ENCODE results near the gene FAM193B.
"Not testable (repeated sequence)": the region's sequence is repeated elsewhere in the genome, so short reads cannot be mapped to it uniquely, and the experiment has no call there.

FAM193B gene

GRCh38 chr5:177575488-177575887, 21.1 kb upstream of the FAM193B start:
- no peak for DNase-seq

DNA sequence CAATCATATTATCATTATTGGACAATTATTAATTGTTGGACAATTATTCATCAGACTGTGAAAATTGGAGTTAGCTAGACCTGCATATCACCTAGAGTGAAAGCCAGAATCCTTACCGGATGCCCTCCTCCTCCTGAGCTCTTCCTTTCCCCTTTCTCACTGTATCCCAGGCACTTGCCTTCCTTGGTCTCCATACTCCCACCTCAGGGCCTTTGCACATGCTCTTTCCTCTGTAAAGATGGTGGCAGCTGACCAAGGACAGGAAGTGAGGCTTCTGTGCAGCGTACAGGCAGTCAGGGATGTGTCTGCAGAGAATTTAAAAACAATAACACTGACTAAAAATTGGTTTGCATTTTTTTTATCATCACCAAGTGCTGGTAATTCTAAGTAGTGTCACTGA, 15.5 kb upstream of the FAM193B start:
- no peak for DNase-seq

- no peak for DNase-seq
These were observed 14.0 kb upstream of the FAM193B start for GRCh38 chr5:177568326-177568725.

DNA sequence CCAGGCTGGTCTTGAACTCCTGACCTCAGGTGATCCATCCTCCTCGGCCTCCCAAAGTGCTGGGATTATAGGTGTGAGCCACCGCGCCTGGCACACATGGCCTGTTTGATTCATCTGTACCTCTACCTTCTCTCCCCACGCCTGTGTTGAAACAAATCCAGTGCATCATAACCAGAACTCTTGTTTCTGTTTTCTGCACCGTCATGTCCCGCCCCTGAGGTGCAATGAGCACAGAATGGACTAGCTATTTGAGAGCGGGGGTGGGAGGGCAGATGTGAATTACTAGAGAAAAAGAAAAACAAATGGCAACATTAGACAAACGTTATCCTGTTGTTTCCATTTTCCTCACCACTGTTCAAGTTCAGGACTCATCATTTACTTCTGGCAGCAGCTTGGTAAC, 10.7 kb upstream of the FAM193B start:
- DNase-seq = no peak

DNA sequence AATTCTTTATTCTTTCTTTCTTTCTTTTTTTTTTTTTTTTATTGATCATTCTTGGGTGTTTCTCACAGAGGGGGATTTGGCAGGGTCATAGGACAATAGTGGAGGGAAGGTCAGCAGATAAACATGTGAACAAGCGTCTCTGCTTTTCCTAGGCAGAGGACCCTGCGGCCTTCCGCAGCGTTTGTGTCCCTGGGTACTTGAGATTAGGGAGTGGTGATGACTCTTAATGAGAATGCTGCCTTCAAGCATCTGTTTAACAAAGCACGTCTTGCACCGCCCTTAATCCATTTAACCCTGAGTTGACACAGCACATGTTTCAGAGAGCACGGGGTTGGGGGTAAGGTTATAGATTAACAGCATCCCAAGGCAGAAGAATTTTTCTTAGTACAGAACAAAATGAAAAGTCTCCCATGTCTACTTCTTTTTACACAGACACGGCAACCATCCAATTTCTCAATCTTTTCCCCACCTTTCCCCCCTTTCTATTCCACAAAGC, 5.1 kb upstream of the FAM193B start:
- DNase-seq = not testable (repeated sequence)

- no peak for DNase-seq
These were observed 3.4 kb upstream of the FAM193B start for GRCh38 chr5:177557796-177558195.

- no peak for DNase-seq
These were observed 2.8 kb upstream of the FAM193B start for GRCh38 chr5:177557041-177557647.

GRCh38 chr5:177555665-177556064, 1.3 kb upstream of the FAM193B start:
- DNase-seq = no peak

DNA sequence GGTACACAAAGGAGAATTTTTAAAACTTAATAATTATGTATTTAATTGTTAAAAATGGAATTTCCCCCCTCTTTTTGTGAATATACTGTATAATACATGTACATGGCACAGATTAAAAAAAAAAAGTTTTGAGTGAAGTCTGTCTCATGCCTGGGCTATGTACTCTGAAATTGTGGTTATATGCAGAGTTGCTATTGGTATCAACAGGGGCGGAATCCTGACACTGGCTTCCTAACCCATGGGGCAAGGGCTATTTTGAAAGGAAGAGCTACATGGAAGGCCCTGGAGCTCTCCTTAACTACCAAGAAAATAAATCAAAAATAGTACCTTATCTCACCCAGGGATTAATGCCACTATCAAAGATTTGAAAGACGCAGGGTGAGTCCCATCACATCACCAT, 865 bp upstream of the FAM193B start:
- DNase-seq = no peak

GRCh38 chr5:177553671-177554429, 513 bp downstream of the FAM193B start:
- DNase-seq = no peak

DNA sequence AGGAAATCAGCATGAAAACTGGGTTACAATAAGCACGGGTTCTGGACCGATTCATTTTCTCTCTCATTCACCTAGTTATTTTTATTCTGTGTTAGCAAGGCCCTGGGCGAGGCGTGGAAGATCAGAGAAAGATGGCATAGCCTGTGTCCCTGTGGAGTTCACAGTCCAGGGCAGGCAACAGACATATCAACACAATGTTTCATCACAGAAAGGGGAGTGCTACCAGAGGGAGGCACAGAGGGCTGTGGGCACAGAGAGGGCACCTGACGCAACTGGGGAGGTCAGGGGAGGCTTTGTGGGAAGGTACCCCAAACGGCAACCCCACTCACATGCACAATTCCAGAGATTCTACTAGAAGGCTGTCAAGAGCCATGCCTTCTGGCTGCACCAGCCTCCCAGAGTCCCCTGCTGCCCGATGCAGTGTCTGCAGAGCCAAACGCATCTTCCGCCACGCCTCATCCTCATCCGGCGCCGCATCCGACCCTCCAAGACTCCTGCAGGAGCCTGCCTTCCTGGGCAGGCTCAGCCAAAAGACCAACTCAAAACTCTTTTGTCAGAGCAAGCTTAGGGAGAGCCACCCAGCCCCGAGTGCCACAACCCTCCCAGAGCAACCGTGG, 1.4 kb downstream of the FAM193B start:
- DNase-seq = no peak

- no peak for DNase-seq
These were observed 4.2 kb downstream of the FAM193B start for GRCh38 chr5:177550122-177550521.

GRCh38 chr5:177548495-177548894, 5.9 kb downstream of the FAM193B start:
- peak; percentile 69 for DNase-seq

- no peak for DNase-seq
These were observed 6.6 kb downstream of the FAM193B start for GRCh38 chr5:177547736-177548135.

DNA sequence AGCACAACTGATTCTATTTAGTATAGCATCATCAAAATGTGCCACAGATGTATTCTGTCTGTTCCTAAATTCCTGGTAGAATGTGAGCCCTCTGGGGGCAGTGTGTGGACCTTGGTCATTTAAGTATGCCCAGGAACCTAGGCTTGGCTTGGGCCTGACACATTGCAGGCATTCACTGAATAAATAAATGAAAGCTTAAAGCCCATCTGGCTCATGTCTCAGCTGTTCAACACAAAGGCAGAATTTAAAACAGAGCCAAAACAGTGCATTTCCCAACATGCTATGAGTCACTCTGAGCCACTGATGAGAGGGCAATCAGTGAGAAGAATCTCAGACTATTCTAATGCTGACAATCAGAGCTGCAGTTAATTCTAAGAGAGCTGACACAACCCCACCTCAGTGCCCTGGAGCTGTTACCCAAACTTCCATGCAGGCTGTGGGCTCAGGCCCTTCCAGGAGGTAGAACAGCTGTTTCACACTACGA, 8.1 kb downstream of the FAM193B start:
- DNase-seq = no peak

DNA sequence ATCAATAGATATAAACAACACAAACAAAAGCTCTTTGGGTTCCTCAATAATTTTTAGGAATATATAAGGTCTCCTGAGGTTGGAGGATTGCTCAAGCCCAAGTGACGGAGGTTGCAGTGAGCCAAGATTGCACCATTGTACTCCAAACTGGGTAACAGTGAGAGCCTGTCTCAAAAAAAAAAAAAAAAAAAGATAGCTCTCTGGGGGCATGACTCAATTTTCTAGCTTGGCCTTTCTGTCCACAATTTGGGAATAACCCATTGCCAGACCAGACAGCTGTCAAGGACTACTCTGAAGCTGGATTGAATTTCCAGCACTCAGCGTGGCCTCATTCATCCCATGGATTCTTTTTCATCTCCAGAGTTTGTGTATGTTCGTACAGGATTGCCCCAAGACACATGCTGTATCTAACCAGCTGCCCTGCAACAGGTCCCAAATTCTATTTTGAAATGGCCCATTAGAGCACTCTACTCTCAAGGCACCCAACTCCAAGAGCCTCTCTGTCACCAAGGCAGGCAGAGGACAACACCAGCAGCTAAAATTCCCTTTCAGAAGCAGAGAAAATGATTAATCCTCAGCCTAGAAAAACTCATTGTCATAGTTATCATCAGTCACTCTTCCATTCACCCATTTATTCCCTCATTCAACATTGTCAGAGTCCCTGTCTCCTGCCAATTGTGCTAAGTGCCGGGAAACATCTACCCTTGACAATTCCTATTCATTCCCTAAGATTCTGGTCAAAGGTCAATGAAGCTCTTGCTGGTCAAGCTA, 8.7 kb downstream of the FAM193B start:
- DNase-seq = no peak

DNA sequence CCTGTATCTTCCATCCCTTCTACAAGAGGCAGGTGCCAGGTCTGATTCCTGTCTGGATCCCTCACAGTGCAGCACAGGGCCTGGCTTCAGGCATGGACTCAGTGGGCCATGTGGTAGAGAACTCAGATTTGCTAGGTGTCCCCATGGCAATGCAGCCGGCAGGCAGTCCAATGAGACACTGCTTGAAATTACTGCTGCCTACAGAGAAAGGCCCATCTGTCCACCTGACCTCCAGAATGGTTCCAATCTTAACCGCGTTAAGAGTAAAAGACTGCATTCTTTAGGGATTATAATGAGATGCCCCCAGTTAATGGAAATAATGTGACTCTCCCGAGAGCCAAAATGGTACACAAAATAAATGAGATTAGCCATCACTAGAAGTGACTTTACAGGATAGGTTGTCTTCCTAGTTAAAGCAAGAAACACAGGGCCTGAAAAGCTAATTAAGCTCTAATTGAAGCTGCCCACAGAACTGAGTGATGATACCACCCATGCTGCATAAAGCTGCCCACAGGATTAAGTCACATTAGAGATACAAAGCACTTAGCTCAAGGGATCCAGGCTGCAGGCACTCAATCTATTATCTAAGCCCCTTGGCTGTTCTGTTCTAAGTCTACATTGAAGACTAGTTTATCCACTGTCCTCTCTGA, 11.4 kb downstream of the FAM193B start:
- no peak for DNase-seq

GRCh38 chr5:177540438-177540837, 13.9 kb downstream of the FAM193B start:
- DNase-seq = no peak

DNA sequence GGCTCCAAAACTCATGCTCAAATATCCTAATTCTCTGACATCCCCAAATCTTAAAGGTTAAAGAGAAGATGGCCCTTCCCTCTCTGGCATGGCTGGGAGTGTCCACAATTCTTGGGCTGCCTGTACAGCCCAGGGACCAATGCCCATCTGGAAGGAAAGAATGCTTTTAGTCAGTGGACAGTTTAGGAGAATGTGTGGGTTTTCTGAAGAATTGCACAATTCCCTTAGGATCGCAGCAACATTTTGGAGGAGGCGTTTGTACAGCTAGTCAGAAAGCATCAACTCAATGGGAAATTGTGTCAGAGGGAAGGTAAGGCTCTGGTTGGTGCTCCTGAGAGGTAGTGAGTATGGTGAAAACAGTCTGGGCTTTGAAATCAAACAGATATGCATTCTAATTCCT, 15.0 kb downstream of the FAM193B start:
- no peak for DNase-seq

GRCh38 chr5:177538876-177539275, 15.5 kb downstream of the FAM193B start:
- DNase-seq = no peak

GRCh38 chr5:177537389-177538361, 16.7 kb downstream of the FAM193B start:
- no peak for DNase-seq

Data from COR-L47 (cell line).